ENCODE measurements around the gene C1RL.

Gene C1RL

GRCh38 chr12:7137908-7138307, 28.9 kb upstream of the C1RL start:
- no peak for DNase-seq

- DNase-seq: no peak
These were observed 27.7 kb upstream of the C1RL start for GRCh38 chr12:7136676-7137075.

- DNase-seq: no peak
These were observed 27.1 kb upstream of the C1RL start for GRCh38 chr12:7136071-7136470.

- DNase-seq: no peak
These were observed 25.6 kb upstream of the C1RL start for GRCh38 chr12:7134396-7135166.

GRCh38 chr12:7131502-7131866, 22.5 kb upstream of the C1RL start:
- no peak for DNase-seq

- DNase-seq: peak in 32 of 56 donors; percentile 4 to 64 (median 30)
These were observed 21.9 kb upstream of the C1RL start for GRCh38 chr12:7130701-7131501.

GRCh38 chr12:7129872-7130691, 21.1 kb upstream of the C1RL start, which contains the start of gene CLSTN3:
Gene CLSTN3 (plus strand): TSS chr12:7130371. CDS start chr12:7130649, 278 bp downstream.
- peak in 55 of 56 donors; percentile 37 to 89 (median 72) for DNase-seq

- DNase-seq: peak in 1 of 56 donors; percentile 45
These were observed 20.4 kb upstream of the C1RL start for GRCh38 chr12:7129287-7129871.

GRCh38 chr12:7128681-7129286, 19.8 kb upstream of the C1RL start, which contains the start of gene RBP5:
Gene RBP5 (minus strand): TSS chr12:7128889. CDS start chr12:7128775, 114 bp downstream.
- DNase-seq: no peak

GRCh38 chr12:7127916-7128626, 19.1 kb upstream of the C1RL start:
- DNase-seq: no peak

GRCh38 chr12:7125632-7126227, 16.7 kb upstream of the C1RL start:
- no peak for DNase-seq

- no peak for DNase-seq
These were observed 14.9 kb upstream of the C1RL start for GRCh38 chr12:7123806-7124522.

- DNase-seq: no peak
These were observed 14.1 kb upstream of the C1RL start for GRCh38 chr12:7122811-7123769.

GRCh38 chr12:7121324-7121723, 12.3 kb upstream of the C1RL start:
- no peak for DNase-seq

- DNase-seq: no peak
These were observed 11.2 kb upstream of the C1RL start for GRCh38 chr12:7120166-7120565.

GRCh38 chr12:7118881-7119280, 9.9 kb upstream of the C1RL start:
- no peak for DNase-seq

- no peak for DNase-seq
These were observed 8.7 kb upstream of the C1RL start for GRCh38 chr12:7117670-7118069.

GRCh38 chr12:7116916-7117315, 7.9 kb upstream of the C1RL start:
- DNase-seq: no peak

Data from nucleus accumbens (tissue), 56 donors.